Spleen (tissue), 11 donors: ENCODE data around the gene MPND. TPM values are rescaled to one million over a fixed set of nuclear protein-coding genes. Genes with fewer than 3 reads are reported as not detected.

Experiments
- DNase-seq: peaks from one replicate; pipeline ENCODE4 v3.0.0-alpha.2; 2020
- H3K27ac ChIP-seq, 8 donors: fragments of 200-600 bp; sonication (generic) in 7 of 8; 1 replicate in 4 of 8; 2 replicates in 4 of 8; pipeline versions ENCODE4 v1.5.0 to v1.8.0; 2016 to 2021; ENCODE audit warnings: inconsistent platforms in 4 of 8, mild to moderate bottlenecking in 4 of 8, moderate library complexity in 1 of 8
- H3K27me3 ChIP-seq, 7 donors: fragments of 200-600 bp; sonication (generic) in 6 of 7; replicated peaks in 1 of 7; 1 replicate in 4 of 7; 2 replicates in 3 of 7; pipeline versions ENCODE4 v1.5.0 to v1.8.0; 2016 to 2021; ENCODE audit warnings: inconsistent platforms in 3 of 7, mild to moderate bottlenecking in 1 of 7
- H3K36me3 ChIP-seq, 6 donors: fragments of 200-600 bp; sonication (generic) in 5 of 6; 1 replicate in 4 of 6; 2 replicates in 2 of 6; pipeline versions ENCODE4 v1.5.0 to v1.8.0; 2016 to 2021; ENCODE audit warnings: inconsistent platforms in 2 of 6
- H3K4me1 ChIP-seq, 6 donors: fragments of 200-600 bp; sonication (generic) in 5 of 6; 1 replicate in 3 of 6; 2 replicates in 3 of 6; pipeline versions ENCODE4 v1.5.0 to v1.8.0; 2016 to 2021; ENCODE audit warnings: inconsistent platforms in 3 of 6
- H3K4me3 ChIP-seq, 8 donors: fragments of 200-600 bp; sonication (generic) in 7 of 8; 1 replicate in 4 of 8; 2 replicates in 4 of 8; pipeline versions ENCODE4 v1.5.0 to v1.8.0; 2016 to 2021; ENCODE audit warnings: inconsistent platforms in 4 of 8, mild to moderate bottlenecking in 4 of 8, moderate library complexity in 2 of 8
- H3K9me3 ChIP-seq, 8 donors: fragments of 200-600 bp; sonication (generic) in 7 of 8; 1 replicate in 4 of 8; 2 replicates in 4 of 8; pipeline versions ENCODE4 v1.5.0 to v1.8.0; 2016 to 2021; ENCODE audit warnings: inconsistent platforms in 4 of 8
- CTCF ChIP-seq, 11 experiments: fragments of 200-600 bp in 7 of 11; fragments of 450-650 bp in 4 of 11; sonication (generic) in 4 of 11; IDR thresholded peaks in 8 of 11; conservative IDR thresholded peaks in 3 of 11; 1 replicate in 7 of 11; 2 replicates in 4 of 11; pipeline versions ENCODE4 v1.4.0 to v1.8.0; 2016 to 2021; ENCODE audit warnings: antibody characterized with exemption in 11 of 11, inconsistent platforms in 4 of 11, mild to moderate bottlenecking in 1 of 11
- POLR2A ChIP-seq, 3 donors: fragments of 450-650 bp; IDR thresholded peaks; one replicate each; pipeline ENCODE4 v1.5.1; 2017; ENCODE audit warnings: antibody characterized with exemption in 3 of 3, mild to moderate bottlenecking in 1 of 3
- POLR2AphosphoS5 ChIP-seq, 3 donors: sonication (generic); formaldehyde crosslinking; IDR thresholded peaks; one replicate each; pipeline ENCODE4 v1.5.1; 2017; ENCODE audit warnings: antibody characterized with exemption in 3 of 3
- WGBS, 5 donors: extraction: QIAGEN DNeasy Blood & Tissue Kit in 3 of 5; methylation state at CpG; one replicate each; pipeline versions ENCODE4 v1.1.5 to v1.1.7; 2013 to 2018; 5-methylcytosine and 5-hydroxymethylcytosine counted together
- intact Hi-C: fragments of 100-400 bp; cut with DNase I; formaldehyde crosslinking; loops from one replicate; pipeline ENCODE4 v1.15.0; 2023; ENCODE audit warnings: low total_unique reads
- polyA plus RNA-seq, 3 donors: library from polyadenylated mRNA; stranded (reverse); fragments of 200-250 nt; gene quantifications; one replicate each; pipeline ENCODE4 v1.2.1, GENCODE V29; 2013
- total RNA-seq, 7 donors: library from RNA; depleted of rRNA in 3 of 7; stranded (reverse); fragments of >200 nt in 3 of 7; fragmentation: NEBNext Ultra II Directional in 4 of 7; extraction: Animal tissue kit (Norgen Biotek cat#: 25700) in 4 of 7; gene quantifications; one replicate each; pipeline versions ENCODE4 v1.1.0 to v1.2.1, GENCODE V29; 2016 to 2021
- donor health status: healthy with polysubstance abuse.
- donor health status: DM: no; HTN: no; CAD: no; lungs with moderate emphysema.
- donor health status: DM: no; HTN: no; CAD: no.
- donor health status: Bipolar disorder and iron deficiency.
- donor health status: healthy.
- donor health status: DM: no; HTN: no; CAD: no.
- donor health status: DM: yes; HTN: yes; CAD: no.

The MPND gene
- total and polyA plus RNA-seq, 10 donors = 6.4 to 24.2 (median 16.0) TPM

DNA sequence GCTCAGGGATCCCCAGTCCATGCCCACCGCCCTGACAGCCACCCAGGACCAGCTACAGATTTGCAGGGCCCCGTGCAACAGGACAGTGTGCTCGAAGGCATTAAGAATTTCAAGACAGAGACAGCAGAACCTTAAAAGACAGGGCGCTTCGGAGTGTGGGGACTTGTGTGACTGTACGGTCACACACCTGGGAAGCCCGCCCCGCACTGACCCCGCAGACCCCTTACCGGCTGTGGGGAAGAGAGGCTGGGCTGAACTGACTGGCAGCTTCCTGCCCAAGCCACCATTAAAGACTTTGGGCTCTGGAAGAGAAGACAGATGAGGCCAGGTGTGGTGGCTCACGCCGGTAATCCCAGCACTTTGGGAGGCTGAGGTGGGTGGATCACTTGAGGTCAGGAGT lies 19.1 kb upstream of the MPND start:
- H3K9me3 ChIP-seq = peaks cover 0 to 33% (median 3%) of the 10 kb centered on the region in 8 donors
- peaks cover 0 to 33% (median 11%) of the 10 kb centered on the region in 7 donors for H3K27me3 ChIP-seq
- 76 to 90% (median 84%) methylated on average over 12 of the region's 12 CpGs for WGBS, 5 donors
- no peak overlapping the region for H3K27ac ChIP-seq
- TF ChIP-seq POLR2AphosphoS5 (IDR thresholded peaks at IDR 0.05) (no peak), POLR2A (IDR thresholded peaks at IDR 0.05) (no peak), CTCF (IDR thresholded peaks at IDR 0.05 in 8 of 11, conservative IDR thresholded peaks at IDR 0.05 in 3 of 11) (no peak)
- intact Hi-C loops = no loop called here
- H3K4me1 ChIP-seq = peaks cover 3 to 28% (median 23%) of the 10 kb centered on the region in 6 donors
- H3K36me3 ChIP-seq = no peaks in the 10 kb centered on the region
- DNase-seq = no peak
- H3K4me3 ChIP-seq = no peak overlapping the region

GRCh38 chr19:4326215-4326836 lies 17.0 kb upstream of the MPND start:
- peaks cover 3 to 30% (median 25%) of the 10 kb centered on the region in 6 donors for H3K4me1 ChIP-seq
- peak overlapping the region in 3 of 8 donors; percentile 40 to 66 (median 53) for H3K4me3 ChIP-seq
- no peak for DNase-seq
- intact Hi-C loops = no loop called here
- peaks cover 0 to 16% (median 3%) of the 10 kb centered on the region in 8 donors for H3K9me3 ChIP-seq
- WGBS, 5 donors = 48 to 62% (median 50%) methylated on average over 13 of the region's 13 CpGs
- no peaks in the 10 kb centered on the region for H3K36me3 ChIP-seq
- TF ChIP-seq POLR2AphosphoS5 (IDR thresholded peaks at IDR 0.05) (no peak), CTCF (IDR thresholded peaks at IDR 0.05 in 8 of 11, conservative IDR thresholded peaks at IDR 0.05 in 3 of 11) (no peak), POLR2A (IDR thresholded peaks at IDR 0.05) (no peak)
- peaks cover 0 to 38% (median 11%) of the 10 kb centered on the region in 7 donors for H3K27me3 ChIP-seq
- no peak overlapping the region for H3K27ac ChIP-seq

DNA sequence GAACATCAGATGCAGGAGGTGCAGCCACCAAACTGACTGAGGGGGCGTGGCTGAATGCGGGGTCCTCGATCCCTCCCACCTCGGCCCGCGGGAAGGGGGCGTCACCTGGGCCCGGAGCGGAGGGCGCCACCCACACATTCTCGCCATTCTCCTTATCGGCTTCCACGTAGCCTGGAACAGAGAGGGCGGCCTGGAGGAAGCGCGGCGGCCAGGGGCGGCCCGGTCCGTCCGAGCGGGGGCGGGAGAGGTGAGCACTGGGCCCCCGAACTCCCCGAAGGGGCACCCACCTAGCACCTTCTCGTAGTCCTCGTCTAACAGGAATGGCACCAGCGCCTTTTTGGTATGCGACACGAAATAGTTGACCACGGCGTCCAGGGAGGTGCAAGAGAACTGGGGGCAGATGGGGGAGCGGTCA lies 16.5 kb upstream of the MPND start:
- Histone ChIP-seq H3K27me3 (peaks cover 0 to 38% (median 11%) of the 10 kb centered on the region in 7 donors), H3K36me3 (no peaks in the 10 kb centered on the region), H3K4me3 (peak overlapping the region in 6 of 8 donors; percentile 27 to 66 (median 36)), H3K9me3 (peaks cover 0 to 11% (median 3%) of the 10 kb centered on the region in 8 donors), H3K4me1 (peaks cover 3 to 30% (median 25%) of the 10 kb centered on the region in 6 donors), H3K27ac (peak overlapping the region in 1 of 8 donors; percentile 58)
- 2 to 11% (median 5%) methylated on average over 18 to 33 of the region's 33 CpGs for WGBS, 5 donors
- peak; percentile 78 for DNase-seq
- intact Hi-C loops = no loop called here
- TF ChIP-seq CTCF (IDR thresholded peaks at IDR 0.05 in 8 of 11, conservative IDR thresholded peaks at IDR 0.05 in 3 of 11) = no peak
- TF ChIP-seq POLR2A (IDR thresholded peaks at IDR 0.05) = no peak
- TF ChIP-seq POLR2AphosphoS5 (IDR thresholded peaks at IDR 0.05) = no peak

DNA sequence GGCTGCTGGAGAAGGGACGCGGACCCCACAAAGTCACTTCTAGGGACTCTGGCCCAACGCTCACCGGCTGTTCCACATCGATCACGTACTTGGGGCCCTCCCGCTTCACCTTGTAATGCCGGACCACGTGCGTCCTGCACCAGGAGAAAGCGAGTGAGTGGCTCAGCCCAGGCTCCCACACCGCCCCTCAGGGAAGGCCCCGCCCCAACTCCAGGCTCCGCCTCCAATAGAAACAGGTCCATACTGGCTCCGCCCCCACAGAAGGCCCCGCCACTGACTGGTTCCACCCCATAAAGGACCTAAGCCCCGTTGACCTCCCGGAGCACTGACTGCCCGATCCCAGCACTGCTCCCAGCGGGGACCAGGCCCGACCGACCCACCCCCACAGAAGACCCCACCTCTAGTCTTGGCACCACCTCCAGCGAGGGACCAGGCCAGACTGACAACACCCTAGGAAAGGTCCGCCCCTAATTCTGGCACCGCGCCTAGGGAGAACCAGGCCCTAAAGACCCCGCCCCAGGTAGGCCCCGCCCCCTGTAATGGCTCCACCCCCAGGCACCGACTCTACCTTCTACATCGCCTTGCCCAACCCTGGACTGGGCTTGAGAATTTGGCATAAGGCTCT lies 16.0 kb upstream of the MPND start:
- peaks cover 0 to 38% (median 11%) of the 10 kb centered on the region in 7 donors for H3K27me3 ChIP-seq
- intact Hi-C loops = no loop called here
- DNase-seq = peak; percentile 89
- H3K36me3 ChIP-seq = no peaks in the 10 kb centered on the region
- peaks cover 3 to 30% (median 25%) of the 10 kb centered on the region in 6 donors for H3K4me1 ChIP-seq
- WGBS, 5 donors = 5 to 17% (median 6%) methylated on average over 14 to 30 of the region's 30 CpGs
- TF ChIP-seq CTCF (IDR thresholded peaks at IDR 0.05 in 8 of 11, conservative IDR thresholded peaks at IDR 0.05 in 3 of 11) = no peak
- TF ChIP-seq POLR2AphosphoS5 (IDR thresholded peaks at IDR 0.05) = no peak
- TF ChIP-seq POLR2A (IDR thresholded peaks at IDR 0.05) = no peak
- peak overlapping the region in 3 of 8 donors; percentile 46 to 58 (median 54) for H3K27ac ChIP-seq
- peak overlapping the region; percentile 7 to 66 (median 33) for H3K4me3 ChIP-seq
- H3K9me3 ChIP-seq = peaks cover 0 to 6% (median 1%) of the 10 kb centered on the region in 8 donors
